Adrenal gland (tissue), 12 donors: ENCODE results near the gene JPT1. TPM values are rescaled to one million over a fixed set of nuclear protein-coding genes. Genes with fewer than 3 reads are reported as not detected.
"Not testable (repeated sequence)": the region's sequence is repeated elsewhere in the genome, so short reads cannot be mapped to it uniquely, and the experiment has no call there.

ENCODE experiments used
- DNase-seq, 7 donors: peaks; one replicate each; pipeline ENCODE4 v3.0.0-alpha.2; 2019 to 2020
- H3K27ac ChIP-seq, 5 donors: fragments of 200-600 bp; sonication (generic) in 4 of 5; 1 replicate in 3 of 5; 2 replicates in 2 of 5; pipeline versions ENCODE4 v1.5.1 to v1.8.0; 2016 to 2020; ENCODE audit warnings: mild to moderate bottlenecking in 1 of 5
- H3K27me3 ChIP-seq: fragments of 200-600 bp; 2 replicates; pipeline ENCODE4 v1.8.0; 2021
- H3K36me3 ChIP-seq, 2 donors: fragments of 200-600 bp; replicated peaks in 1 of 2; 1 replicate in 1 of 2; 2 replicates in 1 of 2; pipeline versions ENCODE4 v1.5.1 to v1.8.0; 2018 to 2022
- H3K4me1 ChIP-seq, 2 donors: fragments of 200-600 bp; replicated peaks in 1 of 2; 1 replicate in 1 of 2; 2 replicates in 1 of 2; pipeline versions ENCODE4 v1.5.1 to v1.8.0; 2018 to 2021
- H3K4me3 ChIP-seq, 4 donors: fragments of 200-600 bp; sonication (generic) in 3 of 4; one replicate each; pipeline ENCODE4 v1.5.1; 2016 to 2018
- H3K9me3 ChIP-seq, 3 donors: fragments of 200-600 bp; sonication (generic) in 1 of 3; replicated peaks in 1 of 3; 1 replicate in 2 of 3; 2 replicates in 1 of 3; pipeline versions ENCODE4 v1.5.1 to v1.8.0; 2016 to 2021
- POLR2A ChIP-seq, 2 donors: fragments of 450-650 bp; IDR thresholded peaks; one replicate each; pipeline ENCODE4 v1.6.1; 2017; ENCODE audit warnings: antibody characterized with exemption in 2 of 2, mild to moderate bottlenecking in 2 of 2, moderate library complexity in 1 of 2
- WGBS, 4 donors: extraction: QIAGEN DNeasy Blood & Tissue Kit in 2 of 4; methylation state at CpG; one replicate each; pipeline versions ENCODE4 v1.1.5 to v1.1.7; 2013 to 2017; 5-methylcytosine and 5-hydroxymethylcytosine counted together
- intact Hi-C, 2 donors: fragments of 100-400 bp; cut with DNase I; formaldehyde crosslinking; loops; one replicate each; pipeline versions ENCODE4 v1.14.1 to v1.15.0; 2022 to 2023
- polyA plus RNA-seq, 3 donors: library from polyadenylated mRNA; stranded (reverse); fragments of 200-250 nt in 2 of 3; fragments of 350-450 nt in 1 of 3; fragmentation: Illumina TruSeq in 1 of 3; extraction: RNeasy Lipid Tissue Mini Kit (QIAGEN cat#74804) in 1 of 3; gene quantifications; one replicate each; pipeline ENCODE4 v1.2.3, GENCODE V29; 2013 to 2014
- total RNA-seq, 9 donors: library from RNA; depleted of rRNA in 4 of 9; stranded (reverse); fragments of >200 nt in 4 of 9; fragments of 120-200 nt in 1 of 9; fragmentation: NEBNext Ultra II Directional in 1 of 9; extraction: Animal tissue kit (Norgen Biotek cat#: 25700) in 1 of 9; gene quantifications; one replicate each; pipeline versions ENCODE4 v1.1.0 to v1.2.4, GENCODE V29; 2013 to 2023
- TF ChIP-seq, protein P1 (sequence below), 6 experiments: fragments of 450-650 bp in 4 of 6; fragments of 200-600 bp in 2 of 6; sonication (generic) in 1 of 6; IDR thresholded peaks; 1 replicate in 5 of 6; 2 replicates in 1 of 6; pipeline versions ENCODE4 v1.5.1 to v1.8.0; 2016 to 2021; ENCODE audit warnings: antibody characterized with exemption in 6 of 6, mild to moderate bottlenecking in 2 of 6, moderate library complexity in 1 of 6
- donor health status: healthy with polysubstance abuse.
- donor health status: Bipolar disorder and iron deficiency.
- donor health status: DM: yes; HTN: yes; CAD: no.
- donor health status: DM: no; HTN: no; CAD: no.
- donor health status: DM: no; HTN: no; CAD: no.
- donor health status: DM: yes; HTN: yes; CAD: no.

JPT1 gene
- total and polyA plus RNA-seq, 12 donors: 34.2 to 232 (median 67.2) TPM

DNA sequence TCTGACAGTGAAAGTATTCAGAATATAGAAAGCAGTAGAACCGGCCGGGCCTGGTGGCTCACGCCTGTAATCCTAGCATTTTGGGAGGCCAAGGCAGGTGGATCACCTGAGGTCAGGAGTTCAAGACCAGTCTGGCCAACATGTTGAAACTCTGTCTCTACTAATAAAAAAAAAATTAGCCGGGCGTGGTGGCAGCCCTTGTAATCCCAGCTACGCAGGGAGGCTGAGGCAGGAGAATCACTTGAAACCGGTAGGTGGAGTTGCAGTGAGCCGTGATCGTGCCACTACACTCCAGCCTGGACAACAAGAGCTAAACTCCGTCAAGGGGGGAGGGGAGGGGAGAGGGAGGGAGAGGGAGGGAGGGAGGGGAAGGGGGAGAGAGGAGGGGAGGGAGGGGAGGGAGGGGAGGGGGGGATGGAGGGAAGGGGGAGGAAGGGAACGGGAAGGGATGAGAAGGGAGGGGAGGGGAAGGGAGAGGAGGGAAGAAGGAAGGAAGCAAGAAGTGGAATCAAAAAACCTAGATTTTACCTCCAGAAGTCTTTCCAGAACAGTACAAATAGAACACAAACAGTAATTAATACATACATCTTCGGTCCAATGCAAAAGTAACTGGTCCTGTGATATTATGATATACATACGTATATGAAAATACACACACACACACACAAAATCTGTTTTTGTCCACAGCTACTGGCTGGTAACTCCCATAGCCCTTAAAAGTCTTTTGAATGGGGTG, 11.9 kb downstream of the JPT1 start:
- Histone ChIP-seq H3K27me3 (no peaks in the 10 kb centered on the region), H3K36me3 (peaks cover 0 to 32% of the 10 kb centered on the region in 2 donors), H3K4me1 (no peaks in the 10 kb centered on the region), H3K27ac (no peak overlapping the region), H3K4me3 (no peak overlapping the region), H3K9me3 (no peaks in the 10 kb centered on the region)
- intact Hi-C loops: no loop called here
- DNase-seq: no peak
- TF ChIP-seq POLR2A (IDR thresholded peaks at IDR 0.05): no peak
- TF ChIP-seq, protein P1, sequence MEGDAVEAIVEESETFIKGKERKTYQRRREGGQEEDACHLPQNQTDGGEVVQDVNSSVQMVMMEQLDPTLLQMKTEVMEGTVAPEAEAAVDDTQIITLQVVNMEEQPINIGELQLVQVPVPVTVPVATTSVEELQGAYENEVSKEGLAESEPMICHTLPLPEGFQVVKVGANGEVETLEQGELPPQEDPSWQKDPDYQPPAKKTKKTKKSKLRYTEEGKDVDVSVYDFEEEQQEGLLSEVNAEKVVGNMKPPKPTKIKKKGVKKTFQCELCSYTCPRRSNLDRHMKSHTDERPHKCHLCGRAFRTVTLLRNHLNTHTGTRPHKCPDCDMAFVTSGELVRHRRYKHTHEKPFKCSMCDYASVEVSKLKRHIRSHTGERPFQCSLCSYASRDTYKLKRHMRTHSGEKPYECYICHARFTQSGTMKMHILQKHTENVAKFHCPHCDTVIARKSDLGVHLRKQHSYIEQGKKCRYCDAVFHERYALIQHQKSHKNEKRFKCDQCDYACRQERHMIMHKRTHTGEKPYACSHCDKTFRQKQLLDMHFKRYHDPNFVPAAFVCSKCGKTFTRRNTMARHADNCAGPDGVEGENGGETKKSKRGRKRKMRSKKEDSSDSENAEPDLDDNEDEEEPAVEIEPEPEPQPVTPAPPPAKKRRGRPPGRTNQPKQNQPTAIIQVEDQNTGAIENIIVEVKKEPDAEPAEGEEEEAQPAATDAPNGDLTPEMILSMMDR (IDR thresholded peaks at IDR 0.05): no peak
- WGBS, 4 donors: 89 to 94% (median 90%) methylated on average over 12 to 13 of the region's 13 CpGs

- no peaks in the 10 kb centered on the region for H3K9me3 ChIP-seq
- H3K36me3 ChIP-seq: peaks cover 0 to 10% of the 10 kb centered on the region in 2 donors
- no peak overlapping the region for H3K4me3 ChIP-seq
- no peaks in the 10 kb centered on the region for H3K27me3 ChIP-seq
- WGBS, 4 donors: 95 to 98% (median 96%) methylated on average over 5 of the region's 5 CpGs
- DNase-seq: no peak
- intact Hi-C loops: no loop called here
- no peaks in the 10 kb centered on the region for H3K4me1 ChIP-seq
- H3K27ac ChIP-seq: no peak overlapping the region
- TF ChIP-seq, protein P1 (IDR thresholded peaks at IDR 0.05): no peak
- no peak for TF ChIP-seq POLR2A (IDR thresholded peaks at IDR 0.05)
Measured at GRCh38 chr17:75138519-75138918, 15.8 kb downstream of the JPT1 start.

DNA sequence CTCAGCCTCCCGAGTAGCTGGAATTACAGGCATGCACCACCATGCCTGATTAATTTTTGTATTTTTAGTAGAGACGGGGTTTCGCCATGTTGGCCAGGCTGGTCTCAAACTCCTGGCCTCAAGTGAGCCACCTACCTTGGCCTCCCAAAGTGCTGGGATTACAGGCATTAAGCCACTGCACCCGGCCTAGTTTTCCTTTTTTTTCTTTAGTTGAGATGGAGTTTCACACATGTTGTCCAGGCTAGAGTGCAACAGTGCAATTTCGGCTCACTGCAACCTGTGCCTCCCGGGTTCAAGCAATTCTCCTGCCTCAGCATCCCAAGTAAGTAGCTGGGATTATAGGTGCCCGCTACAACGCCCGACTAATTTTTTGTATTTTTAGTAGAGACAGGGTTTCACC, 16.6 kb downstream of the JPT1 start:
- H3K9me3 ChIP-seq, DNase-seq, H3K36me3 ChIP-seq, intact Hi-C loops, H3K27ac ChIP-seq, H3K4me1 ChIP-seq, H3K27me3 ChIP-seq, H3K4me3 ChIP-seq: not testable (repeated sequence)
- 91 to 98% (median 93%) methylated on average over 7 to 9 of the region's 9 CpGs for WGBS, 4 donors

- peaks cover 0 to 4% of the 10 kb centered on the region in 2 donors for H3K36me3 ChIP-seq
- H3K27me3 ChIP-seq: no peaks in the 10 kb centered on the region
- DNase-seq: no peak
- peaks cover 6 to 8% of the 10 kb centered on the region in 2 donors for H3K4me1 ChIP-seq
- no peak for TF ChIP-seq POLR2A (IDR thresholded peaks at IDR 0.05)
- TF ChIP-seq, protein P1 (IDR thresholded peaks at IDR 0.05): no peak
- no peaks in the 10 kb centered on the region for H3K9me3 ChIP-seq
- no peak overlapping the region for H3K27ac ChIP-seq
- H3K4me3 ChIP-seq: no peak overlapping the region
- 88 to 95% (median 92%) methylated on average over 8 of the region's 8 CpGs for WGBS, 4 donors
- intact Hi-C loops: no loop called here
Measured at GRCh38 chr17:75135946-75136345, 18.4 kb downstream of the JPT1 start.

DNA sequence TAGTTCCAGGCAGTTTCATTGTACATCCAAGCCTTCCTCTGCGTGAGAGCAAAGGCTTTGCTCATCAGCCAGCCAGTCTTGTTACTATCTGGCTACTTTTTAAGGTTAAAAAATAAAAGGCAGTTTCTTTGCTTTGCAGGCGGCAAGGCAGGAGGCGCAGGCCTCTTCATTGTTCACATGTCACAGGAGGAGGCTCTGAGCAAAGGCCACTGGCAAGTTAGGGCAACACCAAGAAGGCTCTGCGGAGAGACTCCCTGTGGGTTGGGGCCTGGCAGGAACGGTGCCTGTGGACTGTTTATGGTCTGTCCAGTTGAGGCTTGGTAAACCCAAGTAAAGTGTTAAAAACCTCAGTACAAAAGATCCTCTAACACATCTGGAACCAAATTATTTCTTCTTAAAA, 18.9 kb downstream of the JPT1 start:
- intact Hi-C loops: no loop called here
- 84 to 93% (median 91%) methylated on average over 2 to 5 of the region's 5 CpGs for WGBS, 4 donors
- H3K4me1 ChIP-seq: peaks cover 6 to 13% of the 10 kb centered on the region in 2 donors
- TF ChIP-seq, protein P1 (IDR thresholded peaks at IDR 0.05): no peak
- no peak for TF ChIP-seq POLR2A (IDR thresholded peaks at IDR 0.05)
- no peak overlapping the region for H3K4me3 ChIP-seq
- H3K36me3 ChIP-seq: peaks cover 0 to 4% of the 10 kb centered on the region in 2 donors
- no peaks in the 10 kb centered on the region for H3K9me3 ChIP-seq
- no peaks in the 10 kb centered on the region for H3K27me3 ChIP-seq
- no peak overlapping the region for H3K27ac ChIP-seq
- no peak for DNase-seq

- H3K27ac ChIP-seq, DNase-seq, H3K9me3 ChIP-seq, H3K36me3 ChIP-seq, H3K4me3 ChIP-seq, H3K27me3 ChIP-seq, intact Hi-C loops: not testable (repeated sequence)
- 90 to 93% (median 92%) methylated on average over 14 of the region's 14 CpGs for WGBS, 4 donors
- peaks cover 6 to 16% of the 10 kb centered on the region in 2 donors for H3K4me1 ChIP-seq
Measured at GRCh38 chr17:75133607-75134347, 20.5 kb downstream of the JPT1 start.
